ENCODE measurements around the gene GPR135. TPM values are rescaled to one million over a fixed set of nuclear protein-coding genes. Genes with fewer than 3 reads are reported as not detected.

The GPR135 gene
- total RNA-seq, 1 donor from 2014 or later = 4.7 TPM

DNA sequence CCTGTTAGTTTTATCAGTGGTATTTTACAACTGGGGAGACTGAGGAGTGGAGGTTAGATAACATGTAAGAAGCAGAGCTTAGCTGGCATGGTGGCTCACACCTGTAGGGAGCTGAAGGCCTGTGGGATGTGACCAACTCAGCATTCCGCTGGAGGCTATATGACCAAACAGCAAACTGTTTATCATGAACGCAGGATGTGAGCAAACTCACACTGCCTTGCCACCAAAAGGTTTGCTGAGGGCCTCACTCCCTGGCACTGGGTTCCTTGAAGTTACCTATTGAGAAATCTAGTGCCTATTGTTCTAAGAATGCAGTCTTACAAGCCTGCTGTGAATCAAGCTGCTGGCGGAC lies 42.5 kb upstream of the GPR135 start:
- H3K4me1 ChIP-seq = no peaks in the 10 kb centered on the region
- peaks cover 0 to 14% of the 10 kb centered on the region in 2 donors for H3K36me3 ChIP-seq
- no peaks in the 10 kb centered on the region for H3K9me3 ChIP-seq
- no peak overlapping the region for H3K4me3 ChIP-seq
- TF ChIP-seq, protein P1, sequence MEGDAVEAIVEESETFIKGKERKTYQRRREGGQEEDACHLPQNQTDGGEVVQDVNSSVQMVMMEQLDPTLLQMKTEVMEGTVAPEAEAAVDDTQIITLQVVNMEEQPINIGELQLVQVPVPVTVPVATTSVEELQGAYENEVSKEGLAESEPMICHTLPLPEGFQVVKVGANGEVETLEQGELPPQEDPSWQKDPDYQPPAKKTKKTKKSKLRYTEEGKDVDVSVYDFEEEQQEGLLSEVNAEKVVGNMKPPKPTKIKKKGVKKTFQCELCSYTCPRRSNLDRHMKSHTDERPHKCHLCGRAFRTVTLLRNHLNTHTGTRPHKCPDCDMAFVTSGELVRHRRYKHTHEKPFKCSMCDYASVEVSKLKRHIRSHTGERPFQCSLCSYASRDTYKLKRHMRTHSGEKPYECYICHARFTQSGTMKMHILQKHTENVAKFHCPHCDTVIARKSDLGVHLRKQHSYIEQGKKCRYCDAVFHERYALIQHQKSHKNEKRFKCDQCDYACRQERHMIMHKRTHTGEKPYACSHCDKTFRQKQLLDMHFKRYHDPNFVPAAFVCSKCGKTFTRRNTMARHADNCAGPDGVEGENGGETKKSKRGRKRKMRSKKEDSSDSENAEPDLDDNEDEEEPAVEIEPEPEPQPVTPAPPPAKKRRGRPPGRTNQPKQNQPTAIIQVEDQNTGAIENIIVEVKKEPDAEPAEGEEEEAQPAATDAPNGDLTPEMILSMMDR (IDR thresholded peaks at IDR 0.05) = no peak
- no peak for DNase-seq (ENCODE audit: low spot score in 2 of 2)
- H3K27me3 ChIP-seq = no peaks in the 10 kb centered on the region
- intact Hi-C loops (cut with DNase I) = loop anchor here (2.0 to 5.0 kb wide), 2 partner anchors 180 to 389 kb away; no protein-coding TSS in a partner anchor
- H3K27ac ChIP-seq = no peak overlapping the region

DNA sequence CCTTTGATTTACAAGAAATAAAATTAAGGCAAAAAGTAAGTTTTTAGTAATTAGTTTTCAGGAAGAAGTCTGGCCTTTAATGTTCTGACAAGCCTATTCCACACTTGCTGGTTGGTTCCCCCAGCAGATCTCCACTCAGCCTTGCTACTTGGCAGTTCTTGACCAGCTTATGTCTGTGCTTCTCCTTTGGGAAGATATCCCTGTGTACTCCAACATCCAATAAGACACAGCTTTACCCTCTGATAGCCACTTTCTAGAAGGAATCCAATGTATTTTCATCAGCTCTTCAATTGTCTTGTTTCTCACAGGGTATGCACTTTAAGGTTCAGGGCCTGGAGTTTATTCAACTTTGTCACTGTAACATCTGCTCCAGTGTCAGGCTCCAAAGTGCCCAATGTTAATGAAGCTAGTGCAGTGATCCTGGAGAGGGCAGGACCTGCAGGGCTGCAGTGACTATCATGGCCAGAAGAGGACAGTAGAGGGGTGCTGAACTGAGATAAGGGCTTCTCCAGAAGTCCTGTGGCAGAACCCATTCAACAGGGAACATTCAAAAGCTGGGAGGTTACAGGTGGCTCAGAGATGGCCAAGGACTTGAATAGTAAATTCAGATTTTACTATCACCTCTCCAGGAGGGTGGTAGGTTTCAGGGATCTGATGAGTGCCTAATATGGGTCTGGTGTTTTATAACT lies 42.0 kb upstream of the GPR135 start:
- H3K9me3 ChIP-seq = no peaks in the 10 kb centered on the region
- no peaks in the 10 kb centered on the region for H3K27me3 ChIP-seq
- intact Hi-C loops (cut with DNase I) = loop anchor here (2.0 to 5.0 kb wide), 2 partner anchors 180 to 390 kb away; no protein-coding TSS in a partner anchor
- no peaks in the 10 kb centered on the region for H3K4me1 ChIP-seq
- DNase-seq (ENCODE audit: low spot score in 2 of 2) = peak in 1 of 2 donors; percentile 69
- H3K36me3 ChIP-seq = peaks cover 0 to 14% of the 10 kb centered on the region in 2 donors
- no peak overlapping the region for H3K4me3 ChIP-seq
- TF ChIP-seq, protein P1 (IDR thresholded peaks at IDR 0.05) = peak; percentile 60 to 83 (median 80)
- no peak overlapping the region for H3K27ac ChIP-seq

DNA sequence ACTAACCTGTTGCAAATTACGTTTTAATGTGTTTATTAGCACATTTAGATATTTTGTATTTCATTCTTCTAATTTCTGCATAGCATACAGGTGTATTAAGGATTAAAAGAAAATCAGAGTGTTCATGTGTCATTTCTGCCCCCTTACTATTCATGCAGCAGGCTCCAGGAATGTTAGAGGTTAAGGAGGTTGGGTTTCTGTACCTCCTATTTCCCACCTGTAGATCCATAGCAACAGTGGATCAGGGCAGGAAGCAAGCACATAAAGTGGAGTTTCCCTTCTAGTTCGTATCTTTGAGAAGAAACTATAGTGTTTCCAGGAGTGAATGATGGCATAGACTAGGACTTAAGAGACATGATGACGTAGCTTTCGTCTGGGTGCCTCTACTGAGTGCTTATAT lies 38.1 kb upstream of the GPR135 start:
- H3K9me3 ChIP-seq = no peaks in the 10 kb centered on the region
- intact Hi-C loops (cut with DNase I) = no loop called here
- no peak overlapping the region for H3K4me3 ChIP-seq
- no peaks in the 10 kb centered on the region for H3K4me1 ChIP-seq
- H3K36me3 ChIP-seq = peaks cover 0 to 28% of the 10 kb centered on the region in 2 donors
- TF ChIP-seq, protein P1 (IDR thresholded peaks at IDR 0.05) = no peak
- no peak overlapping the region for H3K27ac ChIP-seq
- no peak for DNase-seq (ENCODE audit: low spot score in 2 of 2)
- no peaks in the 10 kb centered on the region for H3K27me3 ChIP-seq

DNA sequence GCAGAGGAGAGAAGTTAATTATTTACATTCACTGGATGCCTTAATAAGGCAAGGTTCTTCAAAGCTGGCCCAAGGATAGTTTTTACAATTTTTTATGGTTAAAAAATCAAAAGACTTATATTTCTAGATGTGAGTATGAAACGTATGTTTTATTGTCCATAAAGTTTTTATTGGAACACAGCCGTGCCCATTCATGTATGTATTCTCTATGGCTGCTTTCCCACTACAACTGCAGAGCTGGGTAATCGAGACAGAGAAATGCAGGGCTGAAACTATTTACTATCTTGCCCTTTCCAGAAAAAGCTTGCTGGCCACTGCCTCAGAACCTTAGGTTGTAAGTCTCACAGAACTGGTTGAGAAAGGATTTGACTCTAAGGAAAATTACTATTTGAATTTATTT lies 35.6 kb upstream of the GPR135 start:
- H3K27ac ChIP-seq = no peak overlapping the region
- H3K4me1 ChIP-seq = no peaks in the 10 kb centered on the region
- H3K36me3 ChIP-seq = peaks cover 8 to 50% of the 10 kb centered on the region in 2 donors
- DNase-seq (ENCODE audit: low spot score in 2 of 2) = no peak
- TF ChIP-seq, protein P1 (IDR thresholded peaks at IDR 0.05) = no peak
- intact Hi-C loops (cut with DNase I) = no loop called here
- no peaks in the 10 kb centered on the region for H3K27me3 ChIP-seq
- H3K4me3 ChIP-seq = no peak overlapping the region
- no peaks in the 10 kb centered on the region for H3K9me3 ChIP-seq

DNA sequence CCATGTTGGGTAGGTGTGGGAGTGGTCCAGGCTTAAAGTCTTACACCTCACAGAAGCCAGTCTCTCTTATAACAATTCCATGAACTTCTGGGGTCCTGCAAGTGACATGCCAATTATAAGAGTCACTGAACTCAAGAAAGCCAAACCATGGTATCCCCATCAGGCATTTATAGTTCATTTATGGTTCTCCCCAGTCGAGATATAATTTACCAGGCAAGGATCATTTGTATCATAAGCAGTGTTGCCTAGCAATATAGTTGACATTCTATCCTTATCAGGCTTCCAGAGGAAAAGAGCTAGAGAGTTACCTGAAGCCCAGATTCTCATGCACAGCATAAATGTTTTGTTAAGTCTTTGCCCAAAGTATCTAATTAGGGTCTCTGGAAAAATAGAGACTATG lies 27.2 kb upstream of the GPR135 start:
- Histone ChIP-seq H3K27me3 (no peaks in the 10 kb centered on the region), H3K4me3 (no peak overlapping the region), H3K27ac (no peak overlapping the region), H3K9me3 (no peaks in the 10 kb centered on the region), H3K36me3 (peaks cover 41 to 73% of the 10 kb centered on the region in 2 donors), H3K4me1 (no peaks in the 10 kb centered on the region)
- no peak for DNase-seq (ENCODE audit: low spot score in 2 of 2)
- TF ChIP-seq, protein P1 (IDR thresholded peaks at IDR 0.05) = no peak
- intact Hi-C loops (cut with DNase I) = no loop called here

Data from ascending aorta (tissue), 2 donors.